H1 (cell line): Measurements from ENCODE around the gene DENND1A. TPM values are rescaled to one million over a fixed set of nuclear protein-coding genes. Genes with fewer than 3 reads are reported as not detected.

Experiments
- BACH1 ChIP-seq: IDR thresholded peaks from 2 replicates; pipeline ENCODE4 v1.6.1; 2012; ENCODE audit warnings: low read length, improper control_type of control experiment
- HDAC2 ChIP-seq, 2 experiments: fragments of 300-600 bp in 1 of 2; sonication (generic) in 1 of 2; IDR thresholded peaks; 2 replicates each; pipeline ENCODE4 v1.6.1; 2011 to 2012; ENCODE audit warnings: low read depth in 2 of 2, low read length in 2 of 2, mild to moderate bottlenecking in 2 of 2, moderate library complexity in 2 of 2, borderline replicate concordance in 1 of 2, inconsistent platforms in 1 of 2
- NANOG ChIP-seq: IDR thresholded peaks from 2 replicates; pipeline ENCODE4 v1.6.1; 2011; ENCODE audit warnings: low read length, low read depth, mild to moderate bottlenecking, inconsistent platforms; ENCODE audit not compliant: insufficient read depth, poor library complexity, severe bottlenecking
- SIN3A ChIP-seq, 2 experiments: IDR thresholded peaks in 1 of 2; conservative IDR thresholded peaks in 1 of 2; 2 replicates each; pipeline ENCODE4 v1.6.1; 2011 to 2012; ENCODE audit warnings: low read length in 2 of 2, improper control_type of control experiment in 1 of 2, low read depth in 1 of 2, mild to moderate bottlenecking in 1 of 2
- TAF7 ChIP-seq: optimal IDR thresholded peaks from 2 replicates; pipeline ENCODE3; 2011; ENCODE audit warnings: low read depth, mild to moderate bottlenecking, inconsistent platforms, low read length, moderate library complexity, borderline replicate concordance
- polyA plus RNA-seq, 7 experiments: library from polyadenylated mRNA; depleted of rRNA in 3 of 7; stranded (reverse) in 5 of 7; unstranded in 2 of 7; fragments of >200 nt in 5 of 7; fragments of 200-250 nt in 2 of 7; gene quantifications; 1 replicate in 5 of 7; 2 replicates in 1 of 7; 4 replicates in 1 of 7; pipeline versions ENCODE4 v1.2.1 to v1.2.3, GENCODE V29; 2011 to 2013; ENCODE audit warnings: missing spikeins in 2 of 7, mixed read lengths in 2 of 7
- total RNA-seq: library from RNA; stranded (reverse); fragmentation: NEBNext Ultra II Directional; extraction: Animal tissue kit (Norgen Biotek cat#: 25700); gene quantifications from 2 replicates; pipeline ENCODE4 v1.2.1, GENCODE V29; 2021

The DENND1A gene
- total and polyA plus RNA-seq, 2 of the 8 experiments (the other 6 are each of a cell fraction or from before 2014, with no cell fraction given): 24.1 to 26.4 TPM

DNA sequence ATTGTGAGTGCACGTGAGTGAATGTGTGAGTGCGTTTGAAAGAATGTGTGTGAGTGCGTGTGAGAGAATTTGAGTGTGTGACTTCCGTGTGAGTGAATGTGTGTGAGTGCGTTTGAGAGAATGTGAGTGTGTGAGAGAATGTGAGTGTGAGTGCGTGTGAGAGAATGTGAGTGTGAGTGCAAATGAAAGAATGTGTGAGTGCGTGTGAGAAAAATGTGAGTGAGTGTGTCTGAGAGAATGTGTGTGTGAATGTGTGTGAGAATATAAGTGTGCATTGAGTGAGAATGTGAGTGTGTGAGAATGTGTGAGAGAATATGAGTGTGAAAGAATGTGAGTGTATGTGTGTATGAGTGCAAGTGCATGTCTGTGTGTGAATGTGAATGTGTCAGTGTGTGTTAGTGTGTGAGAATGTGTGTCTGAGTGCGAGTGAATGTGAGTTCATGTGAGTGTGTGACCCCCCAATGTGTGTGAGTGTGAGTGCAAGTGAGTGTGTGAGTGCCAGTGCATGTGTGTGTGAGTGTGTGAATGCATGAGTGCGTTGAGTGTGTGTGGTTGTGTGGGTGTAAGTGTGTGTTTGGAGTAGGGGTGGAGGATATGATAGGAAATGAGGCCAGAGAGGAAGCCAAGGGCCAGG, 43.8 kb upstream of the DENND1A start (continued):
- TF ChIP-seq HDAC2 (IDR thresholded peaks at IDR 0.05; ENCODE audit: borderline replicate concordance in 1 of 2, low read depth in 2 of 2, low read length in 2 of 2) (no peak), BACH1 (no peak), TAF7 (no peak), NANOG (no peak), SIN3A (conservative IDR thresholded peaks at IDR 0.05 in 1 of 2, IDR thresholded peaks at IDR 0.05 in 1 of 2; ENCODE audit: low read depth in 1 of 2, low read length in 2 of 2) (no peak)
